ENCODE data around the gene MAPK12. TPM values are rescaled to one million over a fixed set of nuclear protein-coding genes. Genes with fewer than 3 reads are reported as not detected.
A peak's percentile ranks its signal among the peaks of the same experiment; 100 is the strongest.

The MAPK12 gene
- total and polyA plus RNA-seq, 9 of the 15 experiments (the other 6 are each of a cell fraction or from before 2014, with no cell fraction given): 0.79 to 71.5 (median 32.8) TPM

- no peak overlapping the region for H3K9ac ChIP-seq (ENCODE audit: insufficient read depth in 1 of 2, low read depth in 2 of 2, low read length in 2 of 2)
- WGBS (ENCODE audit: insufficient coverage, low coverage, missing lambda C conversion rate): 93% methylated on average over 10 of the region's 31 CpGs
- H3K4me1 ChIP-seq (replicated peaks in 1 of 2; ENCODE audit: control insufficient read depth in 2 of 2, insufficient read depth in 2 of 2, low read length in 2 of 2): peaks cover 0 to 12% of the 10 kb centered on the region in 2 experiments; a peak in 2 of 5 replicates
- no peak overlapping the region for H2AFZ ChIP-seq (ENCODE audit: low read depth, low read length)
- intact Hi-C loops (cut with micrococcal nuclease) (no loop called here), in situ Hi-C loops (cut with MboI) (no loop called here)
- no peak overlapping the region for H3K27ac ChIP-seq (ENCODE audit: extremely low read depth, low read depth, low read length)
- H3K9me1 ChIP-seq (ENCODE audit: control insufficient read depth, insufficient read depth, low read length): no peaks in the 10 kb centered on the region
- H3K79me2 ChIP-seq (ENCODE audit: control insufficient read depth, insufficient read depth, low read length): no peaks in the 10 kb centered on the region
- H3K9me3 ChIP-seq (replicated peaks; ENCODE audit: control insufficient read depth, insufficient read depth, low read depth, low read length): no peaks in the 10 kb centered on the region
- ATAC-seq (peak; percentile 36; the same call in 1 of the 3 replicates), DNase-seq (ENCODE audit: extremely low read depth in 1 of 4, low spot score in 3 of 4) (peak in 1 of 4 experiments; percentile 37), FAIRE-seq (no peak)
- BruUV-seq (replicated peaks): no TSS peak
- no peaks in the 10 kb centered on the region for H4K20me1 ChIP-seq (replicated peaks; ENCODE audit: control insufficient read depth, insufficient read depth, low read length)
- POLR2A ChIA-PET: interaction anchor here (0.7 kb wide), 1 partner anchor 11 kb away, joined by 3 read pairs; no protein-coding TSS in a partner anchor
- TF ChIP-seq ZNF316 (IDR thresholded peaks at IDR 0.05) (no peak), ZNF717 (CRISPR knock-in tag; IDR thresholded peaks at IDR 0.05) (no peak), POLR2B (IDR thresholded peaks at IDR 0.05; ENCODE audit: low read depth, partially characterized antibody) (no peak), MLLT1 (IDR thresholded peaks at IDR 0.05) (no peak), GTF2E2 (tag; IDR thresholded peaks at IDR 0.05) (no peak), KLF13 (tag; IDR thresholded peaks at IDR 0.05; ENCODE audit: borderline replicate concordance, low read depth) (no peak), TARDBP (IDR thresholded peaks at IDR 0.05) (no peak), NKRF (IDR thresholded peaks at IDR 0.05; ENCODE audit: borderline replicate concordance) (no peak), ZNF212 (CRISPR knock-in tag; IDR thresholded peaks at IDR 0.05) (no peak), ETS1 (conservative IDR thresholded peaks at IDR 0.05; ENCODE audit: control insufficient read depth, low read depth, low read length) (no peak)
- H3K4me2 ChIP-seq (ENCODE audit: insufficient read depth, low read length): no peak overlapping the region
- CTCF ChIA-PET (ENCODE audit: low intra/inter-chr PET ratio): interaction anchor here (0.5 kb wide), 1 partner anchor 16 kb away, joined by 4 read pairs; no protein-coding TSS in a partner anchor
- no peaks in the 10 kb centered on the region for H3K27me3 ChIP-seq (ENCODE audit: control insufficient read depth in 2 of 2, insufficient read depth in 2 of 2, low read length in 2 of 2)
- no peak overlapping the region for H3K4me3 ChIP-seq
- H3K36me3 ChIP-seq (ENCODE audit: control insufficient read depth, insufficient read depth, low read length): peaks cover 47% of the 10 kb centered on the region; the same call in 2 of the 3 replicates
These were observed 35.2 kb downstream of the MAPK12 start for GRCh38 chr22:50226063-50226874.
